HL-60 (cell line): ENCODE data around the gene ZBP1.

Source experiments
- DNase-seq, 2 experiments: peaks; one replicate each; pipeline ENCODE4 v3.0.0-alpha.2; 2010 to 2020; ENCODE audit warnings: low read depth in 1 of 2, low spot score in 1 of 2
- H3K27ac ChIP-seq: fragments of 250-450 bp; sonication (Bioruptor Pico); replicated peaks from 2 replicates; pipeline ENCODE4 v1.5.1; 2020; ENCODE audit warnings: mild to moderate bottlenecking, moderate library complexity
- H3K27me3 ChIP-seq: fragments of 250-450 bp; sonication (Bioruptor Pico); 2 replicates; pipeline ENCODE4 v1.5.1; 2021; ENCODE audit warnings: mild to moderate bottlenecking, moderate library complexity; ENCODE audit not compliant: insufficient read depth, poor library complexity, severe bottlenecking
- H3K4me3 ChIP-seq: replicated peaks from 2 replicates; pipeline ENCODE4 v1.5.1; 2011; ENCODE audit warnings: mild to moderate bottlenecking, control low read depth, low read length; ENCODE audit not compliant: insufficient read depth
- GABPA ChIP-seq: IDR thresholded peaks from 2 replicates; pipeline ENCODE4 v1.6.1; 2012; ENCODE audit warnings: low read depth
- POLR2AphosphoS5 ChIP-seq: IDR thresholded peaks from 2 replicates; pipeline ENCODE4 v1.6.1; 2012; ENCODE audit warnings: low read depth
- REST ChIP-seq: IDR thresholded peaks from 2 replicates; pipeline ENCODE4 v1.6.1; 2012; ENCODE audit warnings: low read depth; ENCODE audit not compliant: insufficient replicate concordance
- SPI1 ChIP-seq: IDR thresholded peaks from 2 replicates; pipeline ENCODE4 v1.6.1; 2012; ENCODE audit warnings: low read depth, mild to moderate bottlenecking, borderline replicate concordance
- TF ChIP-seq, protein P1 (sequence below): IDR thresholded peaks from one replicate; pipeline ENCODE4 v1.5.1; 2011; ENCODE audit warnings: low read length, control low read depth, inconsistent platforms; ENCODE audit not compliant: insufficient read depth

ZBP1 gene

GRCh38 chr20:57587278-57587988 is 32.8 kb downstream of the ZBP1 start:
- Histone ChIP-seq H3K27ac (no peak overlapping the region), H3K27me3 (no peaks in the 10 kb centered on the region), H3K4me3 (no peak overlapping the region)
- TF ChIP-seq, protein P1, sequence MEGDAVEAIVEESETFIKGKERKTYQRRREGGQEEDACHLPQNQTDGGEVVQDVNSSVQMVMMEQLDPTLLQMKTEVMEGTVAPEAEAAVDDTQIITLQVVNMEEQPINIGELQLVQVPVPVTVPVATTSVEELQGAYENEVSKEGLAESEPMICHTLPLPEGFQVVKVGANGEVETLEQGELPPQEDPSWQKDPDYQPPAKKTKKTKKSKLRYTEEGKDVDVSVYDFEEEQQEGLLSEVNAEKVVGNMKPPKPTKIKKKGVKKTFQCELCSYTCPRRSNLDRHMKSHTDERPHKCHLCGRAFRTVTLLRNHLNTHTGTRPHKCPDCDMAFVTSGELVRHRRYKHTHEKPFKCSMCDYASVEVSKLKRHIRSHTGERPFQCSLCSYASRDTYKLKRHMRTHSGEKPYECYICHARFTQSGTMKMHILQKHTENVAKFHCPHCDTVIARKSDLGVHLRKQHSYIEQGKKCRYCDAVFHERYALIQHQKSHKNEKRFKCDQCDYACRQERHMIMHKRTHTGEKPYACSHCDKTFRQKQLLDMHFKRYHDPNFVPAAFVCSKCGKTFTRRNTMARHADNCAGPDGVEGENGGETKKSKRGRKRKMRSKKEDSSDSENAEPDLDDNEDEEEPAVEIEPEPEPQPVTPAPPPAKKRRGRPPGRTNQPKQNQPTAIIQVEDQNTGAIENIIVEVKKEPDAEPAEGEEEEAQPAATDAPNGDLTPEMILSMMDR, result no peak
- TF ChIP-seq GABPA (no peak), POLR2AphosphoS5 (no peak), SPI1 (no peak), REST (no peak)
- no peak for DNase-seq

GRCh38 chr20:57586943-57587277 is 33.3 kb downstream of the ZBP1 start:
- no peak overlapping the region for H3K4me3 ChIP-seq

GRCh38 chr20:57586370-57586793 is 33.8 kb downstream of the ZBP1 start:
- Histone ChIP-seq H3K27ac (no peak overlapping the region), H3K4me3 (no peak overlapping the region), H3K27me3 (no peaks in the 10 kb centered on the region)
- no peak for TF ChIP-seq POLR2AphosphoS5
- TF ChIP-seq, protein P1, result no peak
- TF ChIP-seq SPI1, result no peak
- no peak for TF ChIP-seq GABPA
- no peak for DNase-seq

More at GRCh38 chr20:57586943-57587277, 33.3 kb downstream of the ZBP1 start:
- Histone ChIP-seq H3K27ac (no peak overlapping the region), H3K27me3 (no peaks in the 10 kb centered on the region)
- no peak for TF ChIP-seq REST
- TF ChIP-seq, protein P1, result no peak
- no peak for TF ChIP-seq POLR2AphosphoS5
- no peak for TF ChIP-seq GABPA
- TF ChIP-seq SPI1, result no peak
- DNase-seq, result no peak
